H9 (cell line): ENCODE results near the gene CABYR. TPM values are rescaled to one million over a fixed set of nuclear protein-coding genes. Genes with fewer than 3 reads are reported as not detected.

Source experiments
- DNase-seq: peaks from one replicate; pipeline ENCODE4 v3.0.0-alpha.2; 2017
- H2AFZ ChIP-seq: one replicate; pipeline ENCODE4 v1.6.1; 2013; ENCODE audit warnings: mild to moderate bottlenecking, low read length, control low read depth, moderate library complexity
- H2AK5ac ChIP-seq: 2 replicates; pipeline ENCODE4 v1.6.1; 2013; ENCODE audit warnings: low read length, control low read depth, mixed read lengths; ENCODE audit not compliant: insufficient read length
- H2BK120ac ChIP-seq: one replicate; pipeline ENCODE4 v1.6.1; 2013; ENCODE audit warnings: low read depth, mild to moderate bottlenecking, low read length, control low read depth, inconsistent platforms; ENCODE audit not compliant: poor library complexity, severe bottlenecking
- H2BK12ac ChIP-seq: 2 replicates; pipeline ENCODE4 v1.6.1; 2013; ENCODE audit warnings: low read length, control low read depth, mixed read lengths, low read depth; ENCODE audit not compliant: insufficient read length
- H2BK15ac ChIP-seq: 2 replicates; pipeline ENCODE4 v1.6.1; 2013; ENCODE audit warnings: low read depth, low read length, control low read depth
- H2BK20ac ChIP-seq: one replicate; pipeline ENCODE4 v1.6.1; 2013; ENCODE audit warnings: low read depth, mild to moderate bottlenecking, low read length, control low read depth, inconsistent platforms; ENCODE audit not compliant: poor library complexity, severe bottlenecking
- H2BK5ac ChIP-seq: 2 replicates; pipeline ENCODE4 v1.6.1; 2013; ENCODE audit warnings: low read length, control low read depth, mixed read lengths; ENCODE audit not compliant: insufficient read length
- H3K14ac ChIP-seq: 2 replicates; pipeline ENCODE4 v1.6.1; 2013; ENCODE audit warnings: low read length, control low read depth; ENCODE audit not compliant: insufficient read depth
- H3K18ac ChIP-seq: 2 replicates; pipeline ENCODE4 v1.6.1; 2013; ENCODE audit warnings: low read depth, mild to moderate bottlenecking, mixed read lengths, low read length, control low read depth; ENCODE audit not compliant: insufficient read length
- H3K23ac ChIP-seq: 2 replicates; pipeline ENCODE4 v1.6.1; 2013; ENCODE audit warnings: low read length, control low read depth, mixed read lengths, low read depth; ENCODE audit not compliant: insufficient read length
- H3K23me2 ChIP-seq: 2 replicates; pipeline ENCODE4 v1.6.1; 2013; ENCODE audit warnings: low read depth, mild to moderate bottlenecking, mixed read lengths, low read length, control low read depth; ENCODE audit not compliant: insufficient read length, poor library complexity, severe bottlenecking
- H3K27ac ChIP-seq: 2 replicates; pipeline ENCODE4 v1.5.1; 2013; ENCODE audit warnings: low read length, control low read depth, mixed read lengths, low read depth; ENCODE audit not compliant: insufficient read length
- H3K27me3 ChIP-seq: 2 replicates; pipeline ENCODE4 v1.6.1; 2013; ENCODE audit warnings: low read length, control low read depth, inconsistent platforms; ENCODE audit not compliant: insufficient read depth
- H3K4ac ChIP-seq: 2 replicates; pipeline ENCODE4 v1.6.1; 2013; ENCODE audit warnings: low read depth, mild to moderate bottlenecking, control low read depth, inconsistent platforms, low read length, moderate library complexity
- H3K4me1 ChIP-seq: 2 replicates; pipeline ENCODE4 v1.6.1; 2013; ENCODE audit warnings: low read length, control low read depth, inconsistent platforms; ENCODE audit not compliant: insufficient read depth
- H3K4me2 ChIP-seq: 2 replicates; pipeline ENCODE4 v1.6.1; 2013; ENCODE audit warnings: low read length, control low read depth, mixed read lengths; ENCODE audit not compliant: insufficient read length, insufficient read depth
- H3K56ac ChIP-seq: 2 replicates; pipeline ENCODE4 v1.6.1; 2013; ENCODE audit warnings: low read depth, mild to moderate bottlenecking, mixed read lengths, low read length, control low read depth; ENCODE audit not compliant: insufficient read length
- H3K79me1 ChIP-seq: 2 replicates; pipeline ENCODE4 v1.6.1; 2013; ENCODE audit warnings: low read depth, mild to moderate bottlenecking, moderate library complexity, low read length, control low read depth, inconsistent platforms; ENCODE audit not compliant: insufficient read depth, poor library complexity, severe bottlenecking
- H3K79me2 ChIP-seq: 2 replicates; pipeline ENCODE4 v1.6.1; 2013; ENCODE audit warnings: low read length, control low read depth, inconsistent platforms; ENCODE audit not compliant: insufficient read depth
- H3K9ac ChIP-seq: 2 replicates; pipeline ENCODE4 v1.6.1; 2013; ENCODE audit warnings: low read length, control low read depth, mixed read lengths; ENCODE audit not compliant: insufficient read length; ENCODE audit errors: extremely low read depth
- H3K9me3 ChIP-seq: one replicate; pipeline ENCODE4 v1.6.1; 2013; ENCODE audit warnings: low read depth, low read length, inconsistent platforms; ENCODE audit not compliant: control insufficient read depth
- H3T11ph ChIP-seq: one replicate; pipeline ENCODE4 v1.6.1; 2013; ENCODE audit warnings: mild to moderate bottlenecking, low read length, control low read depth, inconsistent platforms
- H4K20me1 ChIP-seq: one replicate; pipeline ENCODE4 v1.6.1; 2013; ENCODE audit not compliant: control insufficient read depth, insufficient read length, insufficient read depth
- H4K5ac ChIP-seq: 2 replicates; pipeline ENCODE4 v1.6.1; 2013; ENCODE audit warnings: low read depth, mild to moderate bottlenecking, mixed read lengths, low read length, control low read depth; ENCODE audit not compliant: insufficient read length
- H4K8ac ChIP-seq: replicated peaks from 2 replicates; pipeline ENCODE4 v1.6.1; 2013; ENCODE audit warnings: low read length, control low read depth, mixed read lengths, low read depth; ENCODE audit not compliant: insufficient read length
- H4K91ac ChIP-seq: 2 replicates; pipeline ENCODE4 v1.6.1; 2013; ENCODE audit warnings: low read depth, mild to moderate bottlenecking, moderate library complexity, mixed read lengths, low read length, control low read depth; ENCODE audit not compliant: insufficient read length
- H3K27ac Mint-ChIP-seq, 3 experiments: 2 replicates in 2 of 3; 3 replicates in 1 of 3; pipeline ENCODE4 v1.8.0; 2020 to 2021; ENCODE audit warnings: mixed read lengths in 3 of 3, mild to moderate bottlenecking in 1 of 3, moderate library complexity in 1 of 3
- H3K27me3 Mint-ChIP-seq: 2 replicates; pipeline ENCODE4 v1.8.0; 2021; ENCODE audit warnings: low read depth, mild to moderate bottlenecking, moderate library complexity, mixed read lengths
- H3K36me3 Mint-ChIP-seq, 3 experiments: 2 replicates in 2 of 3; 3 replicates in 1 of 3; pipeline ENCODE4 v1.8.0; 2020 to 2021; ENCODE audit warnings: low read depth in 3 of 3, mixed read lengths in 3 of 3; ENCODE audit not compliant: insufficient read depth in 1 of 3
- H3K4me1 Mint-ChIP-seq, 2 experiments: 2 replicates each; pipeline ENCODE4 v1.8.0; 2020; ENCODE audit warnings: mixed read lengths in 2 of 2
- H3K4me3 Mint-ChIP-seq, 2 experiments: 2 replicates in 1 of 2; 3 replicates in 1 of 2; pipeline ENCODE4 v1.8.0; 2020 to 2021; ENCODE audit warnings: mild to moderate bottlenecking in 2 of 2, mixed read lengths in 2 of 2, moderate library complexity in 1 of 2
- H3K9me3 Mint-ChIP-seq, 2 experiments: 2 replicates in 1 of 2; 3 replicates in 1 of 2; pipeline ENCODE4 v1.8.0; 2020; ENCODE audit warnings: mild to moderate bottlenecking in 2 of 2, mixed read lengths in 2 of 2, moderate library complexity in 1 of 2
- CTCF ChIP-seq: fragments of 200-600 bp; sonication (generic); conservative IDR thresholded peaks from 3 replicates; pipeline ENCODE4 v1.8.0; 2021; ENCODE audit warnings: antibody characterized with exemption, mild to moderate bottlenecking
- WGBS: extraction: QIAGEN DNeasy Blood & Tissue Kit; methylation state at CpG from one replicate; pipeline ENCODE4 v1.1.7; 2013; ENCODE audit warnings: missing lambda C conversion rate, low lambda C conversion rate, mixed read lengths; ENCODE audit not compliant: insufficient read length; ENCODE audit errors: extremely low coverage; 5-methylcytosine and 5-hydroxymethylcytosine counted together
- total RNA-seq: library from RNA; stranded (reverse); gene quantifications from 2 replicates; pipeline ENCODE4 v1.2.1, GENCODE V29; 2021

CABYR gene
- total RNA-seq, 1 experiment from 2014 or later, result 13.6 TPM

GRCh38 chr18:24121625-24122024, 17.2 kb upstream of the CABYR start:
- no peaks in the 10 kb centered on the region for H4K20me1 ChIP-seq
- Mint-ChIP-seq H3K27me3 (no peaks in the 10 kb centered on the region), H3K4me1 (peaks cover 0 to 3% of the 10 kb centered on the region in 2 experiments; a peak in 1 of 4 replicates), H3K9me3 (no peaks in the 10 kb centered on the region), H3K4me3 (no peak overlapping the region), H3K27ac (no peak overlapping the region), H3K36me3 (peaks cover 0 to 17% (median 6%) of the 10 kb centered on the region in 3 experiments; a peak in 5 of 7 replicates)
- no peak overlapping the region for H2BK120ac ChIP-seq
- no CpG with 5 or more reads among the region's 2 CpGs for WGBS
- DNase-seq, result no peak
- H3K56ac ChIP-seq, result no peak overlapping the region
- no peak overlapping the region for H4K5ac ChIP-seq
- no peak overlapping the region for H4K91ac ChIP-seq
- no peak overlapping the region for H3K14ac ChIP-seq
- no peak overlapping the region for H2BK20ac ChIP-seq
- no peak overlapping the region for H3T11ph ChIP-seq
- no peak for TF ChIP-seq CTCF
- H3K79me2 ChIP-seq, result no peaks in the 10 kb centered on the region
- H3K23ac ChIP-seq, result no peak overlapping the region
- no peaks in the 10 kb centered on the region for H3K79me1 ChIP-seq
- H2BK5ac ChIP-seq, result no peak overlapping the region
- H3K9me3 ChIP-seq, result no peaks in the 10 kb centered on the region
- H3K27me3 ChIP-seq, result no peaks in the 10 kb centered on the region
- no peaks in the 10 kb centered on the region for H3K4me1 ChIP-seq
- H3K9ac ChIP-seq, result no peak overlapping the region
- no peaks in the 10 kb centered on the region for H3K23me2 ChIP-seq
- H2BK12ac ChIP-seq, result no peak overlapping the region
- H3K18ac ChIP-seq, result no peak overlapping the region
- no peak overlapping the region for H3K4me2 ChIP-seq
- H2BK15ac ChIP-seq, result no peak overlapping the region
- H4K8ac ChIP-seq, result no peak overlapping the region
- H3K27ac ChIP-seq, result no peak overlapping the region
- no peak overlapping the region for H3K4ac ChIP-seq
- H2AFZ ChIP-seq, result no peak overlapping the region
- no peak overlapping the region for H2AK5ac ChIP-seq
